ENCODE results near the gene VTCN1.
A peak's percentile ranks its signal among the peaks of the same experiment; 100 is the strongest.

Gene VTCN1

DNA sequence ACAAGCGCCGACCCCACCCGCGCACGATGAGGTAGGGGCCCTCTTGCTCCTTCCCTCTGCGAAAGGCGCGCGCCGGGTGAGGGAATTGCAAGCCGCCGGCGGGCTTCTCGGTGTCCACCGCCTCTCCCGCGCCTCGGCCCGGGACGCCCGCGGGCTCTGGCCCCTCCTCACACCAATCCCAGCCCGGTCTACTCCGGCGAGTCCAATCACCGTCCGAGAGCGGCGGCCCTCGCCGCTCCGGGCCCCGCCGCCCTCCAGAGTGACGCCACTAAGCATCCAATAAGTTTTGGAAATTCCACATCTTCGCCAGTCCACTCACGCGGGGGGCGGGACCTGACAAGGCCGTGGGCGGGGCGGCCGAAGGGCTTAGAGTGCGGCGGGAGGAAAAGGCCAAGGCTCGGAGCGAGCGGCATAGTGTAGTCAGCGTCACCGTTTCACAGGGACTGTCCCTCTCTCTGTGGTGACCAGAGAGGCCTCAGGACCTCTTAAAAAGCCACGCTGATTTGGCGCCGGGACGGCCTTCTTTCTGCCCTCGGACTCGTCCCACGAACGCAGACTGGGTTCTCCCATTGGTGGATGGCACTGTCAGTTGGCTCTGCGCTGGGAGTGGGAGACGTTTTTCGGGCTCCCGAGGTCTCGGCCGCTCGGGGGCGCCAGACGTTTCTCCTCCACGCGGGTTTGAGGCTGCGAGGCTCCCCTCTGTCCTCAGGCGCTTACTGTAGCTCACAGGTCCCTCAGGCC, 89.0 kb downstream of the VTCN1 start, which contains the start of gene TRIM45 (continued):
- TF ChIP-seq PBX3 (CRISPR knock-in tag; IDR thresholded peaks at IDR 0.05) (peak; percentile 88), WT1 (tag by site-specific recombination; IDR thresholded peaks at IDR 0.05) (0 out of 2 replicates have a peak, but pooled peaks have one; percentile 5), ZNF585B (tag by site-specific recombination; IDR thresholded peaks at IDR 0.05) (no peak), KLF16 (tag by site-specific recombination; IDR thresholded peaks at IDR 0.05) (no peak), ZNF629 (tag by site-specific recombination; IDR thresholded peaks at IDR 0.05) (peak; percentile 30), ZSCAN30 (tag by site-specific recombination; IDR thresholded peaks at IDR 0.05) (0 out of 2 replicates have a peak, but pooled peaks have one; percentile 62), ZNF26 (tag by site-specific recombination; IDR thresholded peaks at IDR 0.05) (no peak), ZNF624 (tag by site-specific recombination; IDR thresholded peaks at IDR 0.05) (no peak), ZNF239 (tag by site-specific recombination; IDR thresholded peaks at IDR 0.05) (no peak), ZNF530 (tag by site-specific recombination; IDR thresholded peaks at IDR 0.05; ENCODE audit: low read depth) (no peak), TRIM28 (IDR thresholded peaks at IDR 0.05; ENCODE audit: borderline replicate concordance, low read length) (no peak), ZNF837 (tag by site-specific recombination; IDR thresholded peaks at IDR 0.05) (no peak), SCRT1 (tag by site-specific recombination; IDR thresholded peaks at IDR 0.05; ENCODE audit: borderline replicate concordance) (no peak), ZNF157 (tag by site-specific recombination; IDR thresholded peaks at IDR 0.05) (no peak), ZNF580 (tag by site-specific recombination; IDR thresholded peaks at IDR 0.05) (peak; percentile 81), ZNF292 (tag by site-specific recombination; IDR thresholded peaks at IDR 0.05; ENCODE audit: borderline replicate concordance, low read depth) (no peak), ZNF394 (tag by site-specific recombination; IDR thresholded peaks at IDR 0.05; ENCODE audit: borderline replicate concordance) (no peak; the same call in 1 of the 2 replicates), BCL11B (tag by site-specific recombination; IDR thresholded peaks at IDR 0.05; ENCODE audit: low read depth) (no peak), IKZF3 (tag by site-specific recombination; IDR thresholded peaks at IDR 0.05) (no peak), ZNF501 (tag by site-specific recombination; IDR thresholded peaks at IDR 0.05) (peak; percentile 68; the same call in 1 of the 2 replicates), GFI1B (tag by site-specific recombination; IDR thresholded peaks at IDR 0.05) (no peak), ZNF174 (tag by site-specific recombination; IDR thresholded peaks at IDR 0.05) (no peak), ZBTB7A (tag by site-specific recombination; IDR thresholded peaks at IDR 0.05; ENCODE audit: low read depth) (no peak; the same call in 1 of the 2 replicates), ZNF311 (tag by site-specific recombination; IDR thresholded peaks at IDR 0.05; ENCODE audit: borderline replicate concordance) (no peak), ZNF214 (tag by site-specific recombination; IDR thresholded peaks at IDR 0.05; ENCODE audit: borderline replicate concordance) (no peak), ZNF600 (tag by site-specific recombination; IDR thresholded peaks at IDR 0.05) (peak; percentile 44; the same call in 1 of the 2 replicates), ZNF488 (tag by site-specific recombination; IDR thresholded peaks at IDR 0.05) (no peak), ZNF223 (tag by site-specific recombination; IDR thresholded peaks at IDR 0.05) (no peak), ZNF404 (tag by site-specific recombination; IDR thresholded peaks at IDR 0.05) (no peak), HOXC10 (CRISPR knock-in tag; IDR thresholded peaks at IDR 0.05) (no peak)
- TF ChIP-seq, protein P1, sequence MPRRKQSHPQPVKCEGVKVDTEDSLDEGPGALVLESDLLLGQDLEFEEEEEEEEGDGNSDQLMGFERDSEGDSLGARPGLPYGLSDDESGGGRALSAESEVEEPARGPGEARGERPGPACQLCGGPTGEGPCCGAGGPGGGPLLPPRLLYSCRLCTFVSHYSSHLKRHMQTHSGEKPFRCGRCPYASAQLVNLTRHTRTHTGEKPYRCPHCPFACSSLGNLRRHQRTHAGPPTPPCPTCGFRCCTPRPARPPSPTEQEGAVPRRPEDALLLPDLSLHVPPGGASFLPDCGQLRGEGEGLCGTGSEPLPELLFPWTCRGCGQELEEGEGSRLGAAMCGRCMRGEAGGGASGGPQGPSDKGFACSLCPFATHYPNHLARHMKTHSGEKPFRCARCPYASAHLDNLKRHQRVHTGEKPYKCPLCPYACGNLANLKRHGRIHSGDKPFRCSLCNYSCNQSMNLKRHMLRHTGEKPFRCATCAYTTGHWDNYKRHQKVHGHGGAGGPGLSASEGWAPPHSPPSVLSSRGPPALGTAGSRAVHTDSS (tag by site-specific recombination; IDR thresholded peaks at IDR 0.05): no peak
- TF ChIP-seq, protein P2, sequence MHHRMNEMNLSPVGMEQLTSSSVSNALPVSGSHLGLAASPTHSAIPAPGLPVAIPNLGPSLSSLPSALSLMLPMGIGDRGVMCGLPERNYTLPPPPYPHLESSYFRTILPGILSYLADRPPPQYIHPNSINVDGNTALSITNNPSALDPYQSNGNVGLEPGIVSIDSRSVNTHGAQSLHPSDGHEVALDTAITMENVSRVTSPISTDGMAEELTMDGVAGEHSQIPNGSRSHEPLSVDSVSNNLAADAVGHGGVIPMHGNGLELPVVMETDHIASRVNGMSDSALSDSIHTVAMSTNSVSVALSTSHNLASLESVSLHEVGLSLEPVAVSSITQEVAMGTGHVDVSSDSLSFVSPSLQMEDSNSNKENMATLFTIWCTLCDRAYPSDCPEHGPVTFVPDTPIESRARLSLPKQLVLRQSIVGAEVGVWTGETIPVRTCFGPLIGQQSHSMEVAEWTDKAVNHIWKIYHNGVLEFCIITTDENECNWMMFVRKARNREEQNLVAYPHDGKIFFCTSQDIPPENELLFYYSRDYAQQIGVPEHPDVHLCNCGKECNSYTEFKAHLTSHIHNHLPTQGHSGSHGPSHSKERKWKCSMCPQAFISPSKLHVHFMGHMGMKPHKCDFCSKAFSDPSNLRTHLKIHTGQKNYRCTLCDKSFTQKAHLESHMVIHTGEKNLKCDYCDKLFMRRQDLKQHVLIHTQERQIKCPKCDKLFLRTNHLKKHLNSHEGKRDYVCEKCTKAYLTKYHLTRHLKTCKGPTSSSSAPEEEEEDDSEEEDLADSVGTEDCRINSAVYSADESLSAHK (tag by site-specific recombination; IDR thresholded peaks at IDR 0.05): no peak
